SK-N-SH (cell line): ENCODE measurements around the gene SLC12A6. TPM values are rescaled to one million over a fixed set of nuclear protein-coding genes. Genes with fewer than 3 reads are reported as not detected.

Experiments
- CTCF ChIA-PET: fragments of 300-600, 350-600 bp; formaldehyde crosslinking; extraction: SDS; loops from one replicate; lab custom pipeline; 2021; lab: Yijun Ruan, JAX
- POLR2A ChIA-PET: fragments of 350-600 bp; sonication (Branson Sonifier 250); formaldehyde crosslinking; extraction: SDS; loops from one replicate; lab custom pipeline; 2020; ENCODE audit warnings: antibody characterized with exemption, inconsistent platforms; lab: Yijun Ruan, JAX
- DNase-seq: peaks from one replicate; pipeline ENCODE4 v3.0.0; 2012
- H2AFZ ChIP-seq: fragments of 200-600 bp; sonication (generic); 2 replicates; pipeline ENCODE4 v1.8.1; 2016; ENCODE audit warnings: antibody characterized with exemption, mild to moderate bottlenecking, low read depth
- H3F3A ChIP-seq: fragments of 200-600 bp; sonication (generic); replicated peaks from 2 replicates; pipeline ENCODE3; 2016; ENCODE audit warnings: antibody characterized with exemption, mild to moderate bottlenecking; ENCODE audit not compliant: insufficient read depth
- H3K27ac ChIP-seq, 2 experiments: fragments of 200-500 bp in 1 of 2; fragments of 200-600 bp in 1 of 2; sonication (Bioruptor generic) in 1 of 2; sonication (generic), shearing (Covaris generic) in 1 of 2; 2 replicates each; pipeline versions ENCODE4 v1.5.1 to v1.6.1; 2014 to 2016; ENCODE audit warnings: low read depth in 2 of 2, inconsistent platforms in 1 of 2, low read length in 1 of 2, mild to moderate bottlenecking in 1 of 2, mixed read lengths in 1 of 2
- H3K27me3 ChIP-seq: fragments of 200-600 bp; sonication (generic), shearing (Covaris generic); 2 replicates; pipeline ENCODE4 v1.6.1; 2016; ENCODE audit warnings: mixed run types; ENCODE audit not compliant: insufficient read depth
- H3K36me3 ChIP-seq, 2 experiments: fragments of 200-500 bp in 1 of 2; fragments of 200-600 bp in 1 of 2; sonication (Bioruptor generic) in 1 of 2; sonication (generic) in 1 of 2; replicated peaks in 1 of 2; 2 replicates each; pipeline versions ENCODE3 to v1.5.1; 2014 to 2016; ENCODE audit warnings: low read length in 1 of 2, mild to moderate bottlenecking in 1 of 2; ENCODE audit not compliant: insufficient read depth in 2 of 2, control insufficient read depth in 1 of 2
- H3K4me1 ChIP-seq, 2 experiments: fragments of 200-500 bp in 1 of 2; fragments of 200-600 bp in 1 of 2; sonication (Bioruptor generic) in 1 of 2; sonication (generic), shearing (Covaris generic) in 1 of 2; 2 replicates each; pipeline versions ENCODE4 v1.5.1 to v1.6.1; 2014 to 2016; ENCODE audit warnings: low read depth in 1 of 2, low read length in 1 of 2, mixed run types in 1 of 2; ENCODE audit not compliant: insufficient read depth in 2 of 2, control insufficient read depth in 1 of 2
- H3K4me2 ChIP-seq: fragments of 200-600 bp; sonication (generic), shearing (Covaris generic); 2 replicates; pipeline ENCODE4 v1.6.1; 2017; ENCODE audit warnings: mixed run types
- H3K4me3 ChIP-seq, 2 experiments: fragments of 200-500 bp in 1 of 2; fragments of 200-600 bp in 1 of 2; sonication (Bioruptor generic) in 1 of 2; sonication (generic), shearing (Covaris generic) in 1 of 2; 2 replicates each; pipeline versions ENCODE4 v1.5.1 to v1.8.1; 2014 to 2016; ENCODE audit warnings: low read depth in 2 of 2, inconsistent platforms in 1 of 2, low read length in 1 of 2, mild to moderate bottlenecking in 1 of 2, mixed read lengths in 1 of 2, moderate library complexity in 1 of 2
- H3K79me2 ChIP-seq: fragments of 200-600 bp; sonication (generic); 2 replicates; pipeline ENCODE4 v1.8.1; 2017; ENCODE audit warnings: mild to moderate bottlenecking; ENCODE audit not compliant: insufficient read depth
- H3K9ac ChIP-seq: fragments of 200-600 bp; sonication (generic); 2 replicates; pipeline ENCODE4 v1.6.1; 2017; ENCODE audit warnings: mixed run types
- H3K9me2 ChIP-seq: fragments of 200-600 bp; sonication (generic); 2 replicates; pipeline ENCODE4 v1.6.1; 2017; ENCODE audit warnings: mixed run types
- H3K9me3 ChIP-seq: fragments of 200-600 bp; sonication (generic); 2 replicates; pipeline ENCODE4 v1.6.1; 2017; ENCODE audit warnings: mixed run types, mild to moderate bottlenecking, moderate library complexity
- H4K20me1 ChIP-seq: fragments of 200-600 bp; sonication (generic); 2 replicates; pipeline ENCODE4 v1.6.1; 2017; ENCODE audit warnings: mild to moderate bottlenecking, mixed run types; ENCODE audit not compliant: insufficient read depth
- ELF1 ChIP-seq: IDR thresholded peaks from 2 replicates; pipeline ENCODE4 v1.4.0; 2012
- EP300 ChIP-seq, 2 experiments: IDR thresholded peaks; 2 replicates each; pipeline versions ENCODE4 v1.4.0 to v1.6.1; 2012; ENCODE audit warnings: borderline replicate concordance in 1 of 2, low read depth in 1 of 2, low read length in 1 of 2
- GABPA ChIP-seq: IDR thresholded peaks from 2 replicates; pipeline ENCODE4 v1.4.0; 2012; ENCODE audit warnings: low read depth, mild to moderate bottlenecking
- MXI1 ChIP-seq: IDR thresholded peaks from 2 replicates; pipeline ENCODE4 v1.6.1; 2012; ENCODE audit warnings: mild to moderate bottlenecking, low read depth, low read length, improper control_type of control experiment
- POLR2AphosphoS5 ChIP-seq: IDR thresholded peaks from 2 replicates; pipeline ENCODE4 v1.6.1; 2012; ENCODE audit warnings: low read depth, low read length
- RCOR1 ChIP-seq: fragments of 150-350 bp; IDR thresholded peaks from 2 replicates; pipeline ENCODE4 v1.6.1; 2017; ENCODE audit warnings: antibody characterized with exemption, low read length
- RXRA ChIP-seq: IDR thresholded peaks from 2 replicates; pipeline ENCODE4 v1.4.0; 2012; ENCODE audit warnings: low read depth, mild to moderate bottlenecking, borderline replicate concordance
- SMC3 ChIP-seq: IDR thresholded peaks from 2 replicates; pipeline ENCODE4 v1.6.1; 2012; ENCODE audit warnings: low read depth, low read length, improper control_type of control experiment
- TEAD4 ChIP-seq: IDR thresholded peaks from 2 replicates; pipeline ENCODE4 v1.4.0; 2012; ENCODE audit warnings: mild to moderate bottlenecking, borderline replicate concordance; ENCODE audit not compliant: insufficient read depth
- WGBS: methylation state at CpG from one replicate; pipeline ENCODE4 v1.1.6; 2017; ENCODE audit warnings: low lambda C conversion rate; 5-methylcytosine and 5-hydroxymethylcytosine counted together
- polyA plus RNA-seq, 3 experiments: library from polyadenylated mRNA; depleted of rRNA; stranded (reverse); fragments of >200 nt; gene quantifications; 2 replicates each; pipeline ENCODE4 v1.2.3, GENCODE V29; 2012
- TF ChIP-seq, protein P1 (sequence below): IDR thresholded peaks from 2 replicates; pipeline ENCODE4 v1.6.1; 2012; ENCODE audit warnings: mild to moderate bottlenecking, low read depth, low read length, moderate library complexity
- TF ChIP-seq, protein P2 (sequence below): IDR thresholded peaks from 2 replicates; pipeline ENCODE4 v1.4.0; 2012; ENCODE audit warnings: low read depth
- TF ChIP-seq, protein P3 (sequence below): IDR thresholded peaks from 2 replicates; pipeline ENCODE4 v1.4.0; 2012; ENCODE audit warnings: low read depth, borderline replicate concordance

The SLC12A6 gene
- polyA plus RNA-seq, 1 of the 3 experiments (the other 2 are of a cell fraction) = 7.7 TPM

DNA sequence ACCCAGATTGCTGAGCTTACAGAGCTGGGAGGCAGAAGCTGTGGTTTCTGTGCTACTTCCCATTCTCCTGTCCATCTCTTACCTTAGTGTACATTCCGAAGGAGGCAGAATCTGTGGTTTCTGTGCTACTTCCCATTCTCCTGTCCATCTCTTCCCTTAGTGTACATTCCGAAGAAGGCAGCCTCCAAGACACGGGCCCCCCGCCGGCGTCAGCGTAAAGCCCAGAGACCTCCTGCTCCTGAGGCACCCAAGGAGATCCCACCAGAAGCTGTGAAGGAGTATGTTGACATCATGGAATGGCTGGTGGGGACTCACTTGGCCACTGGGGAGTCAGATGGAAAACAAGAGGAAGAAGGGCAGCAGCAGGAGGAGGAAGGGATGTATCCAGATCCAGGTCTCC is 16.7 kb upstream of the SLC12A6 start:
- H2AFZ ChIP-seq = no peak overlapping the region
- H3F3A ChIP-seq = no peaks in the 10 kb centered on the region
- H3K36me3 ChIP-seq = peaks cover 0 to 26% of the 10 kb centered on the region in 2 experiments
- no peak for DNase-seq
- no peak overlapping the region for H3K4me3 ChIP-seq
- no peaks in the 10 kb centered on the region for H4K20me1 ChIP-seq
- WGBS = 93% methylated on average over 7 of the region's 7 CpGs
- H3K9me3 ChIP-seq = no peaks in the 10 kb centered on the region
- no peak overlapping the region for H3K9ac ChIP-seq
- no peak for TF ChIP-seq MXI1
- TF ChIP-seq, protein P1, sequence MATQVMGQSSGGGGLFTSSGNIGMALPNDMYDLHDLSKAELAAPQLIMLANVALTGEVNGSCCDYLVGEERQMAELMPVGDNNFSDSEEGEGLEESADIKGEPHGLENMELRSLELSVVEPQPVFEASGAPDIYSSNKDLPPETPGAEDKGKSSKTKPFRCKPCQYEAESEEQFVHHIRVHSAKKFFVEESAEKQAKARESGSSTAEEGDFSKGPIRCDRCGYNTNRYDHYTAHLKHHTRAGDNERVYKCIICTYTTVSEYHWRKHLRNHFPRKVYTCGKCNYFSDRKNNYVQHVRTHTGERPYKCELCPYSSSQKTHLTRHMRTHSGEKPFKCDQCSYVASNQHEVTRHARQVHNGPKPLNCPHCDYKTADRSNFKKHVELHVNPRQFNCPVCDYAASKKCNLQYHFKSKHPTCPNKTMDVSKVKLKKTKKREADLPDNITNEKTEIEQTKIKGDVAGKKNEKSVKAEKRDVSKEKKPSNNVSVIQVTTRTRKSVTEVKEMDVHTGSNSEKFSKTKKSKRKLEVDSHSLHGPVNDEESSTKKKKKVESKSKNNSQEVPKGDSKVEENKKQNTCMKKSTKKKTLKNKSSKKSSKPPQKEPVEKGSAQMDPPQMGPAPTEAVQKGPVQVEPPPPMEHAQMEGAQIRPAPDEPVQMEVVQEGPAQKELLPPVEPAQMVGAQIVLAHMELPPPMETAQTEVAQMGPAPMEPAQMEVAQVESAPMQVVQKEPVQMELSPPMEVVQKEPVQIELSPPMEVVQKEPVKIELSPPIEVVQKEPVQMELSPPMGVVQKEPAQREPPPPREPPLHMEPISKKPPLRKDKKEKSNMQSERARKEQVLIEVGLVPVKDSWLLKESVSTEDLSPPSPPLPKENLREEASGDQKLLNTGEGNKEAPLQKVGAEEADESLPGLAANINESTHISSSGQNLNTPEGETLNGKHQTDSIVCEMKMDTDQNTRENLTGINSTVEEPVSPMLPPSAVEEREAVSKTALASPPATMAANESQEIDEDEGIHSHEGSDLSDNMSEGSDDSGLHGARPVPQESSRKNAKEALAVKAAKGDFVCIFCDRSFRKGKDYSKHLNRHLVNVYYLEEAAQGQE = no peak
- TF ChIP-seq RCOR1 = no peak
- TF ChIP-seq, protein P2, sequence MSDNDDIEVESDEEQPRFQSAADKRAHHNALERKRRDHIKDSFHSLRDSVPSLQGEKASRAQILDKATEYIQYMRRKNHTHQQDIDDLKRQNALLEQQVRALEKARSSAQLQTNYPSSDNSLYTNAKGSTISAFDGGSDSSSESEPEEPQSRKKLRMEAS = no peak
- no peak for TF ChIP-seq TEAD4
- TF ChIP-seq GABPA = no peak
- TF ChIP-seq POLR2AphosphoS5 = no peak
- TF ChIP-seq ELF1 = no peak
- no peak for TF ChIP-seq SMC3
- TF ChIP-seq, protein P3, sequence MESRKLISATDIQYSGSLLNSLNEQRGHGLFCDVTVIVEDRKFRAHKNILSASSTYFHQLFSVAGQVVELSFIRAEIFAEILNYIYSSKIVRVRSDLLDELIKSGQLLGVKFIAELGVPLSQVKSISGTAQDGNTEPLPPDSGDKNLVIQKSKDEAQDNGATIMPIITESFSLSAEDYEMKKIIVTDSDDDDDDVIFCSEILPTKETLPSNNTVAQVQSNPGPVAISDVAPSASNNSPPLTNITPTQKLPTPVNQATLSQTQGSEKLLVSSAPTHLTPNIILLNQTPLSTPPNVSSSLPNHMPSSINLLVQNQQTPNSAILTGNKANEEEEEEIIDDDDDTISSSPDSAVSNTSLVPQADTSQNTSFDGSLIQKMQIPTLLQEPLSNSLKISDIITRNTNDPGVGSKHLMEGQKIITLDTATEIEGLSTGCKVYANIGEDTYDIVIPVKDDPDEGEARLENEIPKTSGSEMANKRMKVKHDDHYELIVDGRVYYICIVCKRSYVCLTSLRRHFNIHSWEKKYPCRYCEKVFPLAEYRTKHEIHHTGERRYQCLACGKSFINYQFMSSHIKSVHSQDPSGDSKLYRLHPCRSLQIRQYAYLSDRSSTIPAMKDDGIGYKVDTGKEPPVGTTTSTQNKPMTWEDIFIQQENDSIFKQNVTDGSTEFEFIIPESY = no peak
- no peak for TF ChIP-seq RXRA
- TF ChIP-seq EP300 (IDR thresholded peaks at IDR 0.05; ENCODE audit: borderline replicate concordance in 1 of 2, low read depth in 1 of 2, low read length in 1 of 2) = no peak
- H3K4me2 ChIP-seq = no peak overlapping the region
- no peaks in the 10 kb centered on the region for H3K27me3 ChIP-seq
- no peaks in the 10 kb centered on the region for H3K9me2 ChIP-seq
- H3K4me1 ChIP-seq = no peaks in the 10 kb centered on the region
- no peak overlapping the region for H3K27ac ChIP-seq
- H3K79me2 ChIP-seq = no peaks in the 10 kb centered on the region
- ChIA-PET CTCF (interaction anchor here (1.0 to 2.1 kb wide), 3 partner anchors 8 to 13 kb away, joined by 3 to 18 read pairs (median 15); partner anchors contain the start of genes LPCAT4, NOP10 and NUTM1), POLR2A (interaction anchor here (1.4 kb wide), 1 partner anchor 17 kb away, joined by 3 read pairs; the partner anchor contains the start of gene SLC12A6)
